ENCODE measurements around the gene SUN3. TPM values are rescaled to one million over a fixed set of nuclear protein-coding genes. Genes with fewer than 3 reads are reported as not detected.

SUN3 gene
- total RNA-seq, 1 donor from 2014 or later: not detected

DNA sequence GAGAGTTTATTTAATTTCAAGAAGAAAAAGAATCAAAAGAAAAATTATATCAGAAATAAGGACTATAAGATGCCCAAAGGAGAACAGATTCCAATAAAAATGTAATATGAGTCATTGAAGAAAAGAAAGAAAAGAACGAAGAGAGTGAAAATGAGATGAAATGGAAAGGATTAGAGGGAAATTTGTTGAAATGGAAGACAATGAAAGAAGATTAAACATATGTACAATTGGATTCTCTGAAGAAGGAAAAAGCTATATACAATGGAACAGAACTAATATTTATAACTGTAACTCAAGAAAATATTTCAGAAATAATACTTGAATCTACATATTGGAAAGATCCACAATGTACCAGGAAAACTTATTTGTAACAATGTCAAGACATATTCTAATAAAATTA, 35.1 kb upstream of the SUN3 start:
- Histone ChIP-seq H3K36me3 (no peaks in the 10 kb centered on the region), H3K9me3 (no peaks in the 10 kb centered on the region), H3K27me3 (no peaks in the 10 kb centered on the region), H3K27ac (no peak overlapping the region), H3K4me3 (no peak overlapping the region), H3K4me1 (no peaks in the 10 kb centered on the region)
- TF ChIP-seq POLR2AphosphoS5 (IDR thresholded peaks at IDR 0.05; ENCODE audit: insufficient read depth in 1 of 2, low read depth in 1 of 2): no peak
- no peak for TF ChIP-seq POLR2A (IDR thresholded peaks at IDR 0.05)
- DNase-seq (ENCODE audit: extremely low spot score in 2 of 2): no peak
- intact Hi-C loops (cut with DNase I): no loop called here

DNA sequence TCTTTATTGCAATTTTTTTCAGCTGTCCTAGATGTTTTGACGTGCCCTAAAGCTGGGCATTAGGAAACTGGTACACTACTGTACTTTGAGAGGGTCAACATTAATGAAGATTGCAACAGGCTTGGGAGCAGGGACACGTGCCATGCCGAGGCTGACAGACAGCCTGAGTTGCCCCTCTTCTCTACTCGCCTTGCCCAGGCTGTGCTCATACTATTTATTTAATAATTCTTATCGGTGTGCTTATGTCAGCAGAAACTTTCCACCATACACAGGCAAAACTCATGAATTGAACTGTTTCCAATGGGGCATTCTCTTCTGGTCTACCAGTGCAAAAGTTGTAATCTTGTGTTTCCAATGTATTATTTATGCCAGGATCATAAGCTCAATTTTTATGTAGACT, 30.8 kb upstream of the SUN3 start:
- no peaks in the 10 kb centered on the region for H3K9me3 ChIP-seq
- intact Hi-C loops (cut with DNase I): no loop called here
- H3K27ac ChIP-seq: no peak overlapping the region
- no peaks in the 10 kb centered on the region for H3K36me3 ChIP-seq
- no peaks in the 10 kb centered on the region for H3K4me1 ChIP-seq
- no peak for DNase-seq (ENCODE audit: extremely low spot score in 2 of 2)
- no peaks in the 10 kb centered on the region for H3K27me3 ChIP-seq
- TF ChIP-seq POLR2A (IDR thresholded peaks at IDR 0.05) (no peak), POLR2AphosphoS5 (IDR thresholded peaks at IDR 0.05; ENCODE audit: insufficient read depth in 1 of 2, low read depth in 1 of 2) (no peak)
- TF ChIP-seq, protein P1, sequence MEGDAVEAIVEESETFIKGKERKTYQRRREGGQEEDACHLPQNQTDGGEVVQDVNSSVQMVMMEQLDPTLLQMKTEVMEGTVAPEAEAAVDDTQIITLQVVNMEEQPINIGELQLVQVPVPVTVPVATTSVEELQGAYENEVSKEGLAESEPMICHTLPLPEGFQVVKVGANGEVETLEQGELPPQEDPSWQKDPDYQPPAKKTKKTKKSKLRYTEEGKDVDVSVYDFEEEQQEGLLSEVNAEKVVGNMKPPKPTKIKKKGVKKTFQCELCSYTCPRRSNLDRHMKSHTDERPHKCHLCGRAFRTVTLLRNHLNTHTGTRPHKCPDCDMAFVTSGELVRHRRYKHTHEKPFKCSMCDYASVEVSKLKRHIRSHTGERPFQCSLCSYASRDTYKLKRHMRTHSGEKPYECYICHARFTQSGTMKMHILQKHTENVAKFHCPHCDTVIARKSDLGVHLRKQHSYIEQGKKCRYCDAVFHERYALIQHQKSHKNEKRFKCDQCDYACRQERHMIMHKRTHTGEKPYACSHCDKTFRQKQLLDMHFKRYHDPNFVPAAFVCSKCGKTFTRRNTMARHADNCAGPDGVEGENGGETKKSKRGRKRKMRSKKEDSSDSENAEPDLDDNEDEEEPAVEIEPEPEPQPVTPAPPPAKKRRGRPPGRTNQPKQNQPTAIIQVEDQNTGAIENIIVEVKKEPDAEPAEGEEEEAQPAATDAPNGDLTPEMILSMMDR (IDR thresholded peaks at IDR 0.05): no peak
- no peak overlapping the region for H3K4me3 ChIP-seq

DNA sequence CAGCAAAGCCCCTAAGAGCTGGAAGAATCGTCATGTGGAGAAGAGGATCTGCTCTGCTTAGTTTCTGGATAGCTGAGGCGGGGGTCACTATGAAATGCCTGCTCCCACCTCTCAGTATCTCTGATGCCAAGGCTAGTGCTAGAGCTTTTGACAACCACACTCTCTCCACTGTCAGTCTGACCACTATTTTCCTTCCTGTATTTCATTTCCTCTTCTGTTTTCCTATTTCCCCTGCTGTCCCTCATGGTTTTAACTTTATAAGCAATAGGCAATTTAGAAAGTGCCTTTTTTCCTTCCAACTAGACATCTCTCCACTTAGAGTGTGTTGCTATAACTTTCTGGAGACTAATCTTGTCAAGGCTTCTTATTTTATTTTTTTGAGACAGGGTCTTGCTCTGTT, 30.1 kb upstream of the SUN3 start:
- Histone ChIP-seq H3K27ac (no peak overlapping the region), H3K27me3 (no peaks in the 10 kb centered on the region), H3K36me3 (no peaks in the 10 kb centered on the region), H3K4me3 (no peak overlapping the region), H3K4me1 (no peaks in the 10 kb centered on the region), H3K9me3 (no peaks in the 10 kb centered on the region)
- intact Hi-C loops (cut with DNase I): no loop called here
- no peak for DNase-seq (ENCODE audit: extremely low spot score in 2 of 2)
- no peak for TF ChIP-seq POLR2AphosphoS5 (IDR thresholded peaks at IDR 0.05; ENCODE audit: insufficient read depth in 1 of 2, low read depth in 1 of 2)
- TF ChIP-seq, protein P1 (IDR thresholded peaks at IDR 0.05): no peak

DNA sequence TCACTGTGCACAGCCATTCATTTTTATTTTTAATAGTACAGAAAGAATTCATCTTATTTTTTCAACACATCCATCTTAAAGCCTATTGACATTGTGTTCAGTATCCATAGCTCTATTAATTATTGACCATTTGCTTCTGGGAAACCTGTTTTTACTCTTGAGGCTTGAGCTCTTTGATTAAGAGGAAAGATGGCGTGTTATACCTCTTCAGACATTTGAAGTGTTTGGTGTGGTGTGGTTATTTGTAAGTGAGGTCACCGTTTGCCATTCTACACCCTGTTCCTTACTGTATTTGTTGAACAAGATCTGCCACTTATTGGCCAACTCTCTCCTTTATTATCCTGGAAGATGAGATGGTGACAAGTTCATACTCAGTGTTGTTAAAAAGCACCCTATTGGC, 24.8 kb upstream of the SUN3 start:
- no peaks in the 10 kb centered on the region for H3K36me3 ChIP-seq
- no peaks in the 10 kb centered on the region for H3K4me1 ChIP-seq
- no peak overlapping the region for H3K27ac ChIP-seq
- H3K9me3 ChIP-seq: no peaks in the 10 kb centered on the region
- no peak for DNase-seq (ENCODE audit: extremely low spot score in 2 of 2)
- H3K27me3 ChIP-seq: no peaks in the 10 kb centered on the region
- H3K4me3 ChIP-seq: no peak overlapping the region
- intact Hi-C loops (cut with DNase I): no loop called here
- TF ChIP-seq, protein P1 (IDR thresholded peaks at IDR 0.05): no peak
- no peak for TF ChIP-seq POLR2AphosphoS5 (IDR thresholded peaks at IDR 0.05; ENCODE audit: insufficient read depth in 1 of 2, low read depth in 1 of 2)
- no peak for TF ChIP-seq POLR2A (IDR thresholded peaks at IDR 0.05)

DNA sequence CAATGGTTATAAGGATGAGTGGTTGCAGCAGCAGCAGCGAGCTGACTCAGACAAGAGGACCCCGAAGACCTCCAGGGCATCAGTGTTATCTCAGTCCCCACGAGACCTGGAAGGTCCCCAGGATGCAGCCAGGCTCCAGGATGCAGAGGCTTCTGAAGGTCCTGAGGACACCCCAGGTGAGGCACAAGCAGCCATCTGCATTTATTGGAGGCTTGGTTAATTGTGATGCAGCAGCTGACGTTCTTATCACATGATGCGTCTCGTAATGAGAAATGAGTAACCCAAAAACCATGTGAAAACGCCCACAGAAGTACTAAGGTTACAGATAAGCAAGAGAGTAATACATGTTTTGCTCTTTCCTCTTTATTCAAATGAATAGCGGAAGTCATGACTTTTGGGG, 23.8 kb upstream of the SUN3 start:
- no peaks in the 10 kb centered on the region for H3K4me1 ChIP-seq
- H3K36me3 ChIP-seq: no peaks in the 10 kb centered on the region
- no peak for DNase-seq (ENCODE audit: extremely low spot score in 2 of 2)
- TF ChIP-seq POLR2A (IDR thresholded peaks at IDR 0.05): no peak
- TF ChIP-seq, protein P1 (IDR thresholded peaks at IDR 0.05): no peak
- TF ChIP-seq POLR2AphosphoS5 (IDR thresholded peaks at IDR 0.05; ENCODE audit: insufficient read depth in 1 of 2, low read depth in 1 of 2): no peak
- no peaks in the 10 kb centered on the region for H3K27me3 ChIP-seq
- no peaks in the 10 kb centered on the region for H3K9me3 ChIP-seq
- H3K4me3 ChIP-seq: no peak overlapping the region
- intact Hi-C loops (cut with DNase I): no loop called here
- no peak overlapping the region for H3K27ac ChIP-seq

Data from vagina (tissue), 2 donors.